ENCODE measurements around the gene KRTAP4-7. TPM values are rescaled to one million over a fixed set of nuclear protein-coding genes. Genes with fewer than 3 reads are reported as not detected.
A peak's percentile ranks its signal among the peaks of the same experiment; 100 is the strongest.
"Not testable (repeated sequence)": the region's sequence is repeated elsewhere in the genome, so short reads cannot be mapped to it uniquely, and the experiment has no call there.

KRTAP4-7 gene
- total RNA-seq, 1 donor from 2014 or later, result not detected

DNA sequence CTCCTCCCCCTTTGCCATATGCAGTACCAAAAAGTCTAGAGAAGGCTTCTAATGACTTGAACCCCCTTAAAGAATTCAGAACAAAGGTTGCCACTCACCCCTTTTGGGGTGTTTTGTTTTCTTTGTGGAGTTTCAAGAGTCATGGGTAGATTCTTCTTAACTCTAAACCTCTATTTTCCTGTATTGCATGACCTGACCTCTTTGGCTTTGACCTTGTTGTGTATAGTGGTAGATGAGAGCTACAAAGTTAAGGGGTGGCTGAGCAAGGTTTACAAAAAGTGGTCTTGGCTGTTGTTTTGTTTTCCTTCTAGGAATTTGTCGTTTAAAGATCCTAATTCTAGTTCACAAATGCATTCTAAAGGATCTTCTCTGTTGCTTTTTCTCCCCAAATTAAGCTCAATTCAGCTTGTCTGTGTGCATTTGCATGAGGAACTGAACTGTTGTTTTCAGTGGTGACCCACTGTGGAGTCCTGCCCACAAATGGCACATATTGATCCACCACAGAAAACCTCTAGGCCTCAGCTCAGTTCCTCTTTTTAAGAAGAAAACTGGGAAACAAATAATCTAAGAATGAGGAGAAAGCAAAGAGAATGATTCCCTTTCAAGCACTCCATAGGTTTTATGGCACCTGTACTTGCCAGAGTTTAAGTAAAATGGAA is 24.9 kb downstream of the KRTAP4-7 start:
- not testable (repeated sequence) for DNase-seq (ENCODE audit: low read depth in 2 of 2)

DNA sequence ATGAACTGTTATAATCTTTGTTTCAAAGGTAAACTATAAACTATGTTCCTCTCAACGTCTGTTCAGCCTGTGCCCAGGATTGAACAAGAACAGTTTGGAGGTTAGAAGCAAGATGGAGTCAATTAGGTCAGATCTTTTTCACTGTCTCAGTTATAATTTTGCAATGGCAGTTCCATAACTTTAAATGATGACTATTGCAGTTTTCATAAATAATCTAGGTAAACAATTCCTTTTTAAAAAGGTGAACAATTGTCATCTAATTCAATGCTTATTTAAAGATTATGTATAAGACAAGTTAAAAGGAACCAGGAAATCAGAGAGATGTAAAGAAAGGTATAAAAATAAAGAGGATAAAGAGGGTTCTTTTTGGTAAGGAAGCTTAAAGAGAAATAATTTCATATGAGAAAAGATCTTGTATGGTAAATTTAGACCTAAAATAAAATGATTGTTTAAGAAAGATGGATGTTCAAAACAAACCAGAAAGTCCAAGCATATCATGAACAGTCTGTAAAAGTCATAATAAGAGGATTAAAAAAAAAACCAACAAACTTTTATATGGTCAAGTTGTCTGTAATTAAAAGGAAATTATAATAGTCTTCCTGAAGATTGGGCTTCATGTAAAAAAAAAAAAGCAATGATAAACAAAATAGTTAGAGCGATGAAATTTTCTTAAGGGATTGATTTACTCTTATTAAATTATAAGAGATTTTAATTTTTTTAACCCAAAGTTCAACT is 27.4 kb downstream of the KRTAP4-7 start:
- no peak for DNase-seq (ENCODE audit: low read depth in 2 of 2)

DNA sequence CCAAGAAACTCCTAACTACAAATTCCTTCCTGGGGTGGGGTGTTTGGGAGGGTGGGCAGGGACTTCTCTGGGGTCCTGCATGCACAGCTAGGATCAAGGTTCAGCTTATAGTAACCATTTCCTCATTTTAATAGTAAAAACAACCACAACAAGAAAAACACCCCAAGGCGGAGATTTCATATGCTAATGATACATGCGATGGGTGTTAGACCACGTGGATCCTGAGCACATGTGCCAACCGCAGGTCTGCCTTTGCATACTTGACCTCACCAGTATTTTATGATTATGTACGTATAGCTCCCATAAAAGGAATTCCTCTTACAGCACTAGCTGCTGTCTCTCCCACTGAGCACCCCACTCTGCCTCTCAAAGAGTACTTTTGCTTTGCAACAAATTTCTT is 32.3 kb downstream of the KRTAP4-7 start:
- DNase-seq (ENCODE audit: low read depth in 2 of 2), result no peak

DNA sequence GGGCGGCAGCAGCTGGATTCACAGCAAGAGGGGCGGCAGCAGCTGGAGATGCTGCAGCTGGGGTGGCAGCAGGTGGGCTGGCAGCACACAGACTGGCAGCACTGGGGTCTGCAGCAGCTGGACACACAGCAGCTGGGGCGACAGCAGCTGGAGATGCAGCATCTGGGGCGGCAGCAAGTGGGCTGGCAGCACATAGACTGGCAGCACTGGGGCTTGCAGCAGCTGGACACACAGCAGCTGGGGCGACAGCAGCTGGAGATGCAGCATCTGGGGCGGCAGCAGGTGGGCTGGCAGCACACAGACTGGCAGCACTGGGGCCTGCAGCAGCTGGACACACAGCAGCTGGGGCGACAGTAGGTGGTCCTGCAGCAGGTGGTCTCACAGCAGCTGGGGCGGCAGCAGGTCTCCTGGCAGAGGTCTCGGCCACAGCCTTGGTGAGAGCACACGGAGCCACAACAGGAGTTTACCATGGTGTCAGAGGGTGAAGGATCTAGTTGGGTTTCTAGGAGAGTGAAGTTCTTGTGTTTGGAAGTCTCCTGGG is 34.0 kb downstream of the KRTAP4-7 start, which contains the start of gene KRTAP4-11:
Gene KRTAP4-11, minus strand, starts transcription at position 528 of the 541 bp plus-strand sequence. Its CDS starts 58 bp downstream, at position 470.
- not testable (repeated sequence) for DNase-seq (ENCODE audit: low read depth in 2 of 2)

DNA sequence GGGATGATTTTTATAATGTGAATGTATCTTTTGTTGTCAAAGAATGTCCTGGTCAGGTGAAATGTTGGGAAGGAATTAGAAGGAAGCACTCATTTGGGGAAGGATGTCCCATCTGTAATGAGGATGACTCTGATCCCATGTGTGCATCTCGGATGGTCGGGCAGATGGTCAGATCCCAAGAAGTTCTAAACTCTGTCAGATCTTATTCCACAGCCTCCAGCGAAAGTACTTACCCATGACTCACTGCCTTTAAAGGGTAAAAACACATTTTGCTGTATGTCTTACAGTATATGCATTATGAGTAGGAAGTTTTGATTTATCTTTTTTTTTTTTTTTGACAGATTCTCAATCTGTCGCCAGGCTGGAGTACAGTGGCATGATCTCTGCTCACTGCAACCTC is 34.8 kb downstream of the KRTAP4-7 start:
- no peak for DNase-seq (ENCODE audit: low read depth in 2 of 2)

DNA sequence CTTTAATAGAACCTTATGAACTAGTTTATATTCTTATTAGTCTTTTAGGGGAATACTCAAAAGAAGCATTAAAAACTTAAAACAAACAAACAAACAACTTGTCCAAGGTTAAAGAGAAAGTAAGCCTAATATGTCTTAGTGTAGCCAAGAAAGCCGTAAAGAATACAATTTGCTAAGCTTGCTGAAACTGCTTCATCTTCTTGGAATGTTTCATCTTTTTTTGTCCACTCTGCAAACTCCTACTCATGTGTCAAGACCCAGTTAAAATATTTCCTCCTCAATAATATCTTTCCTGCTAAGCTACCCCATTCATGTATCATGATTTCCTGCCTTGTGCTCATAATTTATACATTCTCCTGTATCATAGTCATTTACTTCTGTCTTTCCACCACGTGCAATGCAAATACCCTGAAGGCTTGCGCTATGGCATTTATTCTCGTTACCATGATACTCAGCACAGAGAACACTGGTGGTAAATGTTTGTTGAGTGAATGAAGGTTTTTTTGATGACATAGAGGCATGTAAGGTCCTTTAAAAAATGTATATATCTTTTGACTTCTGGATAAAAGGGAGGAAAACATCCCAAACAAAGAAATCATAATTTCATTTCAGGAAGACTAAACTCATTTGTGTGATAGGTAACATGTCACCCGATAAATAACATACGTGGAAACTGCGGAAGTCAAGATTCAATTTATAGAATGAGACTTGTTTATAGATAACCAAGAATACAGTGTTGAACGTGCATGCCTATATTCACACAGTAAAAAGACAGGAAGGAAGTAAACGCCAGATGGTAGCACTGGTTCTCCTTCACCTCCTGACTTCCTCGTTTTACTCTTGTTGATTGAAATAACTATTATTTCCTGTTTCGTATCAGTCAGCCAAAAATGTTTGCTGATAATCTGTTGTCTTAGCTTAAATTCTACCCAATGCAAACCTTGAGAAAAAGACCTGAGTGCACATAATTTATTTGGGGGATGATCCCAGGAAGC is 36.0 kb downstream of the KRTAP4-7 start:
- DNase-seq (ENCODE audit: low read depth in 2 of 2), result peak; percentile 25 to 62

DNA sequence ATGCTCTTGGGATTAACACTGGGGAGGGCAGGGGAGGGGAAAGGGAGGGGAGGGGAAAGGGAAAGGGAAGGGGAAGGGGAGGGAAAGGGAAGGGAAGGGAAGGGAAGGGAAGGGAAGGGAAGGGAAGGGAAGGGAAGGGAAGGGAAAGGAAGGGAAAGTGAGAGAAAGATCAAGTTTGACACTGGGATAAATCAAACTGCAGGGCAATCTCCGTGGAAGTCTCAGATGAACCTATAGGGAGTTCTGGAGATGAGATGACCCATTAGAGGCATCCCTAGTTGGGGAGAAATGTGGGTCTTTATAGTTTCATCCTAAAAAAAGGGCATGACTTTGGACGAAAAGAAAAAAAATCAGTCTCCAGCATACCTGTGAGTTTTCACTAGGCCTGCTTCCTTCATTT is 37.8 kb downstream of the KRTAP4-7 start:
- no peak for DNase-seq (ENCODE audit: low read depth in 2 of 2)

DNA sequence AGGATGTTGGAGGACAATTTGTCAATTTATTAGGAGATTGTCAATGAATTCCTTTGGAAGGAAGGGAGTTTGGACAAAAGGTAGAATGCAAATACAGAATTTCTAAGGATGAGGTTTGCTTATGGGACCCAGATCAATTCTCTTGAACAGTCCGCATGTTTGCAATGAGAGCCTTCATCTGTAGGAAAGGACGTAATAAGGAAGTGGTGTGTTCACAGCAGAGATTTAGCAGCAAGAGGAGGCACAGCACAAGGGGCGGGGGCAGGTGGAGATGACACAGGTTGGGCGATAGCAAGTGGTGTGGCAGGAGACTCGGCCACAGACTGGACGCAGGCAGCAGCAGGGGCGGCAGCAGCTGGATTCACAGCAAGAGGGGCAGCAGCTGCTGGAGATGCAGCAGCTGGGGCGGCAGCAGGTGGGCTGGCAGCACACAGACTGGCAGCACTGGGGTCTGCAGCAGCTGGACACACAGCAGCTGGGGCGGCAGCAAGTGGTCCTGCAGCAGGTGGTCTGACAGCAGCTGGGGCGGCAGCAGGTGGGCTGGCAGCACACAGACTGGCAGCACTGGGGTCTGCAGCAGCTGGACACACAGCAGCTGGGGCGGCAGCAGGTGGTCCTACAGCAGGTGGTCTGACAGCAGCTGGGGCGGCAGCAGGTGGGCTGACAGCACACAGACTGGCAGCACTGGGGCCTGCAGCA is 39.5 kb downstream of the KRTAP4-7 start:
- DNase-seq (ENCODE audit: low read depth in 2 of 2), result not testable (repeated sequence)

DNA sequence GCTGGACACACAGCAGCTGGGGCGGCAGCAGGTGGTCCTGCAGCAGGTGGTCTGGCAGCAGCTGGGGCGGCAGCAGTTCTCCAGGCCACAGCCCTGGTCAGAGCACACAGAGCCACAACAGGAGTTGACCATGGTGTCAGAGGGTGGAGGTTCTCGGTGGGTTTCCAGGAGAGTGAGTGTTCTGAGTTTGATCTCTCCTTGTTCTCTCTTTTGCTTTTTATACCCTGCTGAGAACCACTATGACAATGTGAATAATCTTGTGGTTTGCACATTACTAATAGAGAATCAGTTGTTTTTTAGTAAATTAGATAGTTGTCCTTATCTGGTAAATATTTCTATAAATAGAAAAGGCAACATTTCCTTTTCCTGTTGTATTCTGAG is 40.0 kb downstream of the KRTAP4-7 start, which contains the start of gene KRTAP4-12:
Gene KRTAP4-12, minus strand, starts transcription at position 192 of the 381 bp plus-strand sequence. Its CDS starts 60 bp downstream, at position 132.
- DNase-seq (ENCODE audit: low read depth in 2 of 2), result not testable (repeated sequence)

DNA sequence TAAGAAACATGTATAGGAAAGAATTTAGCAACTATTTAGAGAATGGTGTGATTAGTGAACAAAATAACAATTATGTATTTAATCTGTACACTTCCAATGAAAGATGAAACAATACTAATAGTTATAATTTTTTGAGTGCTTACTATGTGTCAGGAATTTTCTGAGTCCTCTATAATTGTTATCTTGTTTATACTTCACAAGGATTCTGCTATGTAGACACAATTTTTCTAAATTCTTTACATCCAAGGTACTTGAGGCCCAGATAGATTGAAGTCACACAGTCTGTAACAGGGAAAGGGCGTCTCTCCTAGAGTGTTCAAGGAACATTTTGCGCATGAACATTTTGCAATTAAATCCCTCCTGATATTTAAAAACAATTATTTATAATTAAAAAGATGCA is 41.1 kb downstream of the KRTAP4-7 start:
- DNase-seq (ENCODE audit: low read depth in 2 of 2), result no peak

DNA sequence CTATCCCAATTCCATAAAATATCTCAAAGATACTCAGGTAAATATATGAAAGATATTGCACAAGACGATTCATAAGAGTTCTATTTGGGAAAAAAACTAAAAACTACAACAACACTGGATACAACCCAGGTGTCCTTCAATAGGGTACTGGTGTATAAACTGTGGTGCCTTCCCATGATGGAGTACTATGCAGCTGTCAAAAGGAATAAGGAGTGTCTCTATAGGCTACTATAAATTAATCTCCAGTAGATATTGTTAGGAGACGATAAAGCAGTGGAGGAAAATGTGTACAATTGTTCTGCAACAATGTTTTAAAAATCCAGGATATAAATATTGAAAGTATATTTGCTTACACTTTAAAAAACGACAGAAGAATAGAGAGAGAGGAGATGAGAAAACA is 42.5 kb downstream of the KRTAP4-7 start:
- no peak for DNase-seq (ENCODE audit: low read depth in 2 of 2)

DNA sequence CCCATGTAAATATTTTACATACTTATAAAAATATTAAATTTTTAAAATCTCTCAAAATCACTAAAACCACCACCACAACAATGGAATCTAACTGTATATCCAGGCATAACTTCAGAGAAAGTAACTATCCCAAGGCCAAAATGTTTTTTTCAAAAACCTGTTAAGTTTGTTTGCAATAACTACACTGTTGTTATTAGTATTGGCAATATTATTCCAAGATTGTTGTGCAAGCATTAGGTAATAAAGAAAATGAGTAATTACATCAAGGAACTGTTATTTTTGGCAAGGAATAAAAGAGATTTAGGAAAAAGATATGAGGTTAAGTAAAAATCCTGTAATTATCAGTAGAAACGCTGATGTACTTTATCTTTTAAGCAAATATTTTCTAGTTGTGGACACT is 43.4 kb downstream of the KRTAP4-7 start:
- no peak for DNase-seq (ENCODE audit: low read depth in 2 of 2)

DNA sequence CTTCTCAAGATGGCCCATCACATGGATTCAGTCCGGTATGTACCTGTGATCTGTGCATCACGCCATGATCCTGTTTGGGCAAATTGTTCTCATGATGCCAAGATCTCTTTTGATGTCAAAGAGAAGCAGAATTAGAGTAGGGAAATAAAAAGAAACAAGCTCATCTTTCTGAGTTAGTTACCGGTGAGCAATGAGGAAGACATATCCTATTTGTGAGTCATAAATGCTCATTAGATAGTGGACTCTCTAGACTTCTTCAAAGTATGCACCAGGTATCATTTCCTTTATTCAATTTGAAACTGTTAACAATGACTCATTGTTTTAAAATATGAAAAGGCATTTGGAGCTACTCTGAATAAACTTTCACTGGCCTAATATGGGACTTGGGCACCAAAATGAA is 48.0 kb downstream of the KRTAP4-7 start:
- DNase-seq (ENCODE audit: low read depth in 2 of 2), result no peak

DNA sequence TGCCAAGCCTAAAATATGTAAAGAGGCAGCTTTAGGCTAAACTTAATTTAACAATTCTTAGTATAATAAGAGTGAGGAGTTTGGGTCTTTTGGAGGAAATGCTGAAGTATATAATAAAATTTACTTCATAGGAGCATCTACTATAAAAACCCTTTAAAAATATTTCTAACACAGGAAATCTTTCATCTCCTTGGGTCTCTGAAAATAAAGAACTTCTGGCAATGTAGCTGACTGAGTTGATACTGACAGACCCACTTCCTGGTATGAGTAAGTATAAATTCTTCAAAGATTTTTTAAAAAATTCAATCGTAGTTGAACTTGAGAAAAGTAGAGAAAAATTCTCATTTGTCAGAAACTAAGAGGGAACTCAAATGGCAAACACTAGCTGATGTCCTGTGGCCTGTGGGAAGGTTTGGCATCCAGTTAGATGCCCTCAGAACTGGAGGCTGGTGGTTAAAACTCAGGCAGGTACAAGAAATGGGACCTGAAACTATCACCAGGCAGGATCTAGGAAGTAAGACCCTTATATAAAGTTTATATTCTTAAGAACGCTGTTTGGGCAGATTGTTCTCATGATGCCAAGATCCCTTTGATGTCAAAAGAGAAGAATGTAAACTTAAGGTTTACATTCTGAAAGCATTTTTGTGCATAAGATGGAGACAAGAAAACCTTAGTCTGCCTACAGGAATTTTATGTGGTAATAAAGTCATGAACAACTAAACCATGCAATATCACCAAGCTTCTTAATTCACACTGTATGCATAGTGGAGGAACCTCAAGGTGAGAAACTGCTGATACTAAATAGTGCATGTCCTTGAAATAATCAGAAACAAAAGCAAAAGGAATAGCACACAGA is 50.2 kb downstream of the KRTAP4-7 start:
- DNase-seq (ENCODE audit: low read depth in 2 of 2), result no peak

Other genes starting within 250 kb of the KRTAP4-7 start
- not detected in 2 replicates for gene KRT12, start 216.9 kb upstream of the KRTAP4-7 start, total RNA-seq
- gene KRT20, start 198.9 kb upstream of the KRTAP4-7 start, total RNA-seq, result not detected in 2 replicates
- under 0.01 and 1.6 TPM in 2 replicates for gene KRT23, start 146.5 kb upstream of the KRTAP4-7 start, total RNA-seq
- gene KRT39, start 117.2 kb upstream of the KRTAP4-7 start, total RNA-seq, result not detected in 2 replicates
- not detected in 2 replicates for gene KRT40, start 99.8 kb upstream of the KRTAP4-7 start, total RNA-seq
- gene KRTAP3-3, start 90.0 kb upstream of the KRTAP4-7 start, total RNA-seq, result not detected in 2 replicates
- gene KRTAP3-2, start 84.2 kb upstream of the KRTAP4-7 start, total RNA-seq, result not detected in 2 replicates
- not detected in 2 replicates for gene KRTAP3-1, start 75.0 kb upstream of the KRTAP4-7 start, total RNA-seq
- not detected in 2 replicates for gene KRTAP1-5, start 56.9 kb upstream of the KRTAP4-7 start, total RNA-seq
- gene KRTAP1-4, start 54.0 kb upstream of the KRTAP4-7 start, total RNA-seq, result not detected in 2 replicates
- not detected in 2 replicates for gene KRTAP1-3, start 49.3 kb upstream of the KRTAP4-7 start, total RNA-seq
- gene KRTAP1-1, start 42.7 kb upstream of the KRTAP4-7 start, total RNA-seq, result not detected in 2 replicates
- not detected in 2 replicates for gene KRTAP2-1, start 36.8 kb upstream of the KRTAP4-7 start, total RNA-seq
- not detected in 2 replicates for gene KRTAP2-2, start 28.9 kb upstream of the KRTAP4-7 start, total RNA-seq
- gene KRTAP2-3, start 24.0 kb upstream of the KRTAP4-7 start, total RNA-seq, result not detected in 2 replicates
- not detected in 2 replicates for gene KRTAP2-4, start 18.3 kb upstream of the KRTAP4-7 start, total RNA-seq
- not detected in 2 replicates for gene KRTAP4-8, start 14.0 kb downstream of the KRTAP4-7 start, total RNA-seq
- not detected in 2 replicates for gene KRTAP4-16, start 18.1 kb downstream of the KRTAP4-7 start, total RNA-seq
- gene KRTAP4-9, start 21.2 kb downstream of the KRTAP4-7 start, total RNA-seq, result not detected in 2 replicates
- not detected in 2 replicates for gene KRTAP4-11, start 34.2 kb downstream of the KRTAP4-7 start, total RNA-seq
- not detected in 2 replicates for gene KRTAP4-12, start 40.0 kb downstream of the KRTAP4-7 start, total RNA-seq
- not detected in 2 replicates for gene KRTAP4-6, start 56.4 kb downstream of the KRTAP4-7 start, total RNA-seq
- gene KRTAP4-5, start 65.7 kb downstream of the KRTAP4-7 start, total RNA-seq, result not detected in 2 replicates
- gene KRTAP4-4, start 76.6 kb downstream of the KRTAP4-7 start, total RNA-seq, result not detected in 2 replicates
- not detected in 2 replicates for gene KRTAP4-3, start 84.1 kb downstream of the KRTAP4-7 start, total RNA-seq
- gene KRTAP4-2, start 94.1 kb downstream of the KRTAP4-7 start, total RNA-seq, result not detected in 2 replicates
- not detected in 2 replicates for gene KRTAP4-1, start 100.8 kb downstream of the KRTAP4-7 start, total RNA-seq
- gene KRTAP9-1, start 105.7 kb downstream of the KRTAP4-7 start, total RNA-seq, result not detected in 2 replicates
- not detected in 2 replicates for gene KRTAP9-2, start 142.5 kb downstream of the KRTAP4-7 start, total RNA-seq
- gene KRTAP9-3, start 148.3 kb downstream of the KRTAP4-7 start, total RNA-seq, result not detected in 2 replicates
- gene KRTAP9-8, start 153.8 kb downstream of the KRTAP4-7 start, total RNA-seq, result not detected in 2 replicates
- gene KRTAP9-4, start 165.5 kb downstream of the KRTAP4-7 start, total RNA-seq, result not detected in 2 replicates
- not detected in 2 replicates for gene KRTAP9-9, start 171.2 kb downstream of the KRTAP4-7 start, total RNA-seq
- not detected in 2 replicates for gene KRTAP9-6, start 181.2 kb downstream of the KRTAP4-7 start, total RNA-seq
- gene KRTAP9-7, start 191.5 kb downstream of the KRTAP4-7 start, total RNA-seq, result not detected in 2 replicates
- gene KRTAP29-1, start 218.7 kb downstream of the KRTAP4-7 start, total RNA-seq, result not detected in 2 replicates
- not detected in 2 replicates for gene KRTAP16-1, start 225.2 kb downstream of the KRTAP4-7 start, total RNA-seq
- gene KRTAP17-1, start 231.6 kb downstream of the KRTAP4-7 start, total RNA-seq, result not detected in 2 replicates

Measured in lung microvascular endothelial cell (primary cell).